ENCODE data around the gene FAM89A. TPM values are rescaled to one million over a fixed set of nuclear protein-coding genes. Genes with fewer than 3 reads are reported as not detected.
A peak's percentile ranks its signal among the peaks of the same experiment; 100 is the strongest.
"Not testable (repeated sequence)": the region's sequence is repeated elsewhere in the genome, so short reads cannot be mapped to it uniquely, and the experiment has no call there.

Gene FAM89A
- total RNA-seq, 4 donors from 2014 or later: 63.1 to 106 (median 94.1) TPM

- intact Hi-C loops (cut with DNase I; ENCODE audit: low total_unique reads): no loop called here
- TF ChIP-seq POLR2A (IDR thresholded peaks at IDR 0.05) (no peak), CTCF (IDR thresholded peaks at IDR 0.05) (no peak)
- peak in 1 of 2 donors; percentile 77 for DNase-seq (ENCODE audit: low spot score in 2 of 2)
- H3K4me3 ChIP-seq (ENCODE audit: low read depth, poor library complexity, severe bottlenecking): no peak overlapping the region
- 80 to 85% methylated on average over 14 of the region's 14 CpGs for WGBS, 2 donors
These were observed 20.3 kb downstream of the FAM89A start for GRCh38 chr1:231019711-231020110.

- no peak for TF ChIP-seq POLR2A (IDR thresholded peaks at IDR 0.05)
- TF ChIP-seq CTCF (IDR thresholded peaks at IDR 0.05): no peak
- DNase-seq (ENCODE audit: low spot score in 2 of 2): no peak
- H3K4me3 ChIP-seq (ENCODE audit: low read depth, poor library complexity, severe bottlenecking): no peak overlapping the region
- WGBS, 2 donors: 51 to 52% methylated on average over 5 of the region's 5 CpGs
- intact Hi-C loops (cut with DNase I; ENCODE audit: low total_unique reads): no loop called here
These were observed 23.1 kb downstream of the FAM89A start for GRCh38 chr1:231016966-231017365.

- TF ChIP-seq CTCF (IDR thresholded peaks at IDR 0.05): no peak
- TF ChIP-seq POLR2A (IDR thresholded peaks at IDR 0.05): no peak
- 55 to 61% methylated on average over 6 of the region's 6 CpGs for WGBS, 2 donors
- no peak overlapping the region for H3K4me3 ChIP-seq (ENCODE audit: low read depth, poor library complexity, severe bottlenecking)
- intact Hi-C loops (cut with DNase I; ENCODE audit: low total_unique reads): no loop called here
- no peak for DNase-seq (ENCODE audit: low spot score in 2 of 2)
These were observed 23.8 kb downstream of the FAM89A start for GRCh38 chr1:231016234-231016633.

- no peak overlapping the region for H3K4me3 ChIP-seq (ENCODE audit: low read depth, poor library complexity, severe bottlenecking)
- DNase-seq (ENCODE audit: low spot score in 2 of 2): no peak
- intact Hi-C loops (cut with DNase I; ENCODE audit: low total_unique reads): no loop called here
- 61 to 70% methylated on average over 3 of the region's 3 CpGs for WGBS, 2 donors
- TF ChIP-seq CTCF (IDR thresholded peaks at IDR 0.05) (no peak), POLR2A (IDR thresholded peaks at IDR 0.05) (no peak)
These were observed 26.6 kb downstream of the FAM89A start for GRCh38 chr1:231013391-231014015.

GRCh38 chr1:231011963-231012362, 28.1 kb downstream of the FAM89A start:
- intact Hi-C loops (cut with DNase I; ENCODE audit: low total_unique reads): no loop called here
- no peak for DNase-seq (ENCODE audit: low spot score in 2 of 2)
- WGBS, 2 donors: 86 to 89% methylated on average over 5 of the region's 5 CpGs
- no peak for TF ChIP-seq CTCF (IDR thresholded peaks at IDR 0.05)
- TF ChIP-seq POLR2A (IDR thresholded peaks at IDR 0.05): no peak
- H3K4me3 ChIP-seq (ENCODE audit: low read depth, poor library complexity, severe bottlenecking): no peak overlapping the region

GRCh38 chr1:231011360-231011759, 28.7 kb downstream of the FAM89A start:
- DNase-seq (ENCODE audit: low spot score in 2 of 2): no peak
- 88 to 90% methylated on average over 2 of the region's 2 CpGs for WGBS, 2 donors
- TF ChIP-seq POLR2A (IDR thresholded peaks at IDR 0.05) (no peak), CTCF (IDR thresholded peaks at IDR 0.05) (no peak)
- intact Hi-C loops (cut with DNase I; ENCODE audit: low total_unique reads): no loop called here
- H3K4me3 ChIP-seq (ENCODE audit: low read depth, poor library complexity, severe bottlenecking): no peak overlapping the region

GRCh38 chr1:231007535-231007934, 32.5 kb downstream of the FAM89A start:
- DNase-seq (ENCODE audit: low spot score in 2 of 2); H3K4me3 ChIP-seq (ENCODE audit: low read depth, poor library complexity, severe bottlenecking); intact Hi-C loops (cut with DNase I; ENCODE audit: low total_unique reads): not testable (repeated sequence)
- WGBS, 2 donors: 37 to 62% methylated on average over 1 of the region's 1 CpG

Measured in lower leg skin (tissue), 4 donors.